ENCODE data around the gene CD300LG.

Gene CD300LG

DNA sequence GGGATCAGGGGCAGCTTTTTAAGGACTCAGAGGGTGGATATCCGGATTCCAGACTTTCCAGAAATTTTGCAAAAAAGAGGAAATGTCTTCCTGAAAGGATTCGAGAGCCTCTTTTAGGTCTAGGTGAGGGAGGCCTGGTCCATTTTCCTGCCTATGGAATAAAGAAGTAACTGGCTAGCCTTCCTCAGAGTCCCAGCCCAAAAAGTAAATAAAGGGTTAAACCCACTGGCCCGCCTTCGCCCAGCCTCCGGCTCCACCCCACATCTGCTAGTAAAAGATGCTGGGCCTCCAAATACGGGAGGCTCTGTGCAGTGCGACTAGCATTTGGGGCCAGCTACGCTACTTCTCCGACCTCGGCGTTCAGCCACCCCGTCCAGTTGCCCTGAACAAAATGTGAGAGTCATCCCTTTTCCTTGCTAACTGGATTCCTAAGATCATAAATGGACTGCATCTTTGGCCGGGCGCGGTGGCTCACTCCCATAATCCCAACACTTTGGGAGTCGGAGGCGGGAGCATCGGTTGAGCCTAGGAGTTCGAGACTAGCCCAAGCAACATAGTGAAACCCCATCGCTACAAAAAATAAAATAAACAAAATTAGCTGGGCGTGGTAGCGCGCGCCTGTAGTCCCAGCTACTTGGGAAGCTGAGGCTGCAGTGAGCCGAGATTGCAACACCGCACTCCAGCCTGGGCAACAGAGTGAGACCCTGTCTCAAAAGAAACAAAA, 61.2 kb downstream of the CD300LG start:
- DNase-seq = no peak

- DNase-seq = no peak
These were observed 62.7 kb downstream of the CD300LG start for GRCh38 chr17:43909537-43910231.

DNA sequence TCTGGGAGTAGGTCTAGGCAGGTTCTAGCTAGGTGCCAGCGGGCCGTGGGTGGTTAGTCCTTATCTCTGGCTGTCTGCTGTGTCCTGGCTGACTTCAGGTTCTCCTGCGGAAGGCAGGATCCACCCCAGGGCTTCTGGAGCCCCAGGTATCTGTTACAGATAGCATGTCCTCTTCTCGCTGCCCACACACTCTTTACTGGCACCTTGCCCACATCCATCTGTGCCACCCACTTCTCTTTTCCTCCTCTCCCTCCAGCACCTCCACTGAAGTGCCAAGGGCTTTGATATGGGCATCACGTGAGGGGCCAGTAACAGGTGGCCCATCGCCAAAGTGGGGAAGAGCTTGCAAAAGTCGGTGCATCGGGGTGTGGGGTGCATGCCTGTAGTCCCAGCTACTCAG, 64.9 kb downstream of the CD300LG start:
- DNase-seq = peak; percentile 78

GRCh38 chr17:43912635-43913304, 65.8 kb downstream of the CD300LG start:
- DNase-seq = no peak

Data from NCI-H2029 treated with DMSO at 0.1 percent for 48 hours (cell line).